Measurements from ENCODE around the gene COMMD4.

DNA sequence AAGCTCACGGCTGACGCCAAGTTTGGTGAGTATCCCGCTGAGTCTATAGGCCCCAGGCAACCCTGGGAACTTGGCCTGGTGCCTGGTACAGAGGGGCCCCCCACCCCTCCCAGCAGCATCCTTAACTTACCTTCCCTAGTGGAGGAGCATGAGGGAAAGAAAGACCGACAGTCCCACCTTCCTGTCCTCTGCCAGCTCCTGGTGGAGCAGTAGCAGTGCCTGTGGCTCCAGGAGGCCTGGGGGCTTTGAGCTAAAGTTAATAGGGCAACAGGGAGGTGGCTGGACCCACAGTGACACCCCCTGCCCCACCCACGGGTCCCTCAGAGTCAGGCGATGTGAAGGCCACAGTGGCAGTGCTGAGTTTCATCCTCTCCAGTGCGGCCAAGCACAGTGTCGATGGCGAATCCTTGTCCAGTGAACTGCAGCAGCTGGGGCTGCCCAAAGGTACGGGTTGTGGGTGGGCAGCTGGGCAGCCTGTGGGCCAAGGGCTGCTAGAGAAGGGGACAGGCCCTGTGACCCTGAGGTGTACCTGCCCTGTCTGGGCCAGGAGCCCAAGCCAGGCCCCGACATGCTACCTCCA lies 2.9 kb downstream of the COMMD4 start:
- no peak for TF ChIP-seq CTCF (IDR thresholded peaks at IDR 0.05 in 4 of 5, conservative IDR thresholded peaks at IDR 0.05 in 1 of 5)
- no peak for TF ChIP-seq POLR2A (IDR thresholded peaks at IDR 0.05)
